Stimulated activated CD8-positive, alpha-beta memory T cell treated with anti-CD3 and anti-CD28 coated beads, Interleukin-7, amount 100 ng/mL, for 48 hours (primary cell): ENCODE data around the gene TRPV2.
"Not testable (repeated sequence)": the region's sequence is repeated elsewhere in the genome, so short reads cannot be mapped to it uniquely, and the experiment has no call there.

Source experiments
- DNase-seq, 2 donors: peaks; one replicate each; pipeline ENCODE4 v3.0.0-alpha.2; 2020; ENCODE audit warnings: low read depth in 1 of 2; ENCODE audit errors: extremely low read depth in 1 of 2

The TRPV2 gene

GRCh38 chr17:16415031-16415924, at the start of gene TRPV2:
Gene TRPV2 (plus strand): TSS chr17:16415571. CDS start chr17:16417669, 2,098 bp downstream.
- peak in 1 of 2 donors; percentile 44 for DNase-seq

- DNase-seq = no peak
These were observed 43.6 kb upstream of the TRPV2 start for GRCh38 chr17:16371742-16372141.

- DNase-seq = no peak
These were observed 41.0 kb upstream of the TRPV2 start for GRCh38 chr17:16374146-16374938.

GRCh38 chr17:16377941-16378341, 37.4 kb upstream of the TRPV2 start:
- no peak for DNase-seq

- DNase-seq = no peak
These were observed 36.6 kb upstream of the TRPV2 start for GRCh38 chr17:16378636-16379282.

- DNase-seq = no peak
These were observed 35.7 kb upstream of the TRPV2 start for GRCh38 chr17:16379654-16380053.

GRCh38 chr17:16380640-16381495, 34.5 kb upstream of the TRPV2 start, which contains the start of gene UBB:
Gene UBB (plus strand): TSS chr17:16381091. CDS start chr17:16381908, 817 bp downstream.
- DNase-seq = peak; percentile 88 to 97

GRCh38 chr17:16381496-16381820, 33.9 kb upstream of the TRPV2 start:
- peak in 1 of 2 donors; percentile 30 for DNase-seq

GRCh38 chr17:16383216-16383615, 32.2 kb upstream of the TRPV2 start:
- no peak for DNase-seq

GRCh38 chr17:16383772-16384287, 31.5 kb upstream of the TRPV2 start:
- no peak for DNase-seq

- DNase-seq = no peak
These were observed 30.8 kb upstream of the TRPV2 start for GRCh38 chr17:16384557-16384956.

- DNase-seq = not testable (repeated sequence)
These were observed 29.3 kb upstream of the TRPV2 start for GRCh38 chr17:16386126-16386507.

- DNase-seq = no peak
These were observed 23.9 kb upstream of the TRPV2 start for GRCh38 chr17:16391451-16391850.

- DNase-seq = not testable (repeated sequence)
These were observed 22.9 kb upstream of the TRPV2 start for GRCh38 chr17:16392491-16392890.

GRCh38 chr17:16395887-16396286, 19.5 kb upstream of the TRPV2 start:
- not testable (repeated sequence) for DNase-seq

GRCh38 chr17:16396693-16397092, 18.7 kb upstream of the TRPV2 start:
- DNase-seq = not testable (repeated sequence)

GRCh38 chr17:16398270-16399267, 16.8 kb upstream of the TRPV2 start:
- DNase-seq = no peak

GRCh38 chr17:16403847-16404246, 11.5 kb upstream of the TRPV2 start:
- not testable (repeated sequence) for DNase-seq
